IPS-18c (cell line): Measurements from ENCODE around the gene DYNC1I1.

Source experiments
- H3K4me3 ChIP-seq: 2 replicates; pipeline ENCODE4 v1.7.0; 2013; ENCODE audit warnings: low read depth, mild to moderate bottlenecking, low read length, moderate library complexity; ENCODE audit not compliant: insufficient read depth
- H3K9me3 ChIP-seq: one replicate; pipeline ENCODE4 v1.6.1; 2013; ENCODE audit warnings: mild to moderate bottlenecking, low read length, moderate library complexity; ENCODE audit not compliant: control insufficient read depth, insufficient read depth

Gene DYNC1I1

GRCh38 chr7:95772298-95772770, at the start of gene DYNC1I1:
Gene DYNC1I1 (plus strand): TSS chr7:95772554. CDS start chr7:95804730, 32,176 bp downstream.
- Histone ChIP-seq H3K9me3 (no peaks in the 10 kb centered on the region), H3K4me3 (peak within 1 kb of the TSS; percentile 76)

DNA sequence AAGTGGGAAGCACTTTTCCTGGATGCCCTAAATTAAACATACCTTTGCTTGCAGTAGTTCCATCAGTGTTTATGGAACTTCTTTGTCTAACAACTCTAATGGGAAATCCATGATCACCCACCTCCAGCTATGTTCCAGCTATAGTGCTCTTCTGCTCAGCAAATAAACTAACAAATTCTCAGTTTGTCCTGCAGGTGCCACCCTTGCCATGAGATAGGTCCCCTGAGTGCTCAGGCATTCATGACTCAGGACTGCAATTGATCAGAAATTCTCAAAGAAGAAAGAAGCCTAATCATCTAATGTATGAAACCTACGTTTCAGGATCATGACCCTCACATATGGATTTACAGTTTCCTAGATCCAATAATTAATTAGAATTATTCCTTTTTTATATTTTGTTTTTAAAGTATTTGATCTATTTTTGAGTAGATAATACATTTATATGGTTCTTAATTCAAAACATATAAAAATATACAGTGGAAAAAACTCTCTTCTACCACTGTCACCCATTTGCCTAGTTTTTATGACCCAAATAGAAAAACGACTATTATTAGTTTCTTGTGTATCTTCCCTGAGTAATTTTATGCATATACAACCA, 48.7 kb upstream of the DYNC1I1 start:
- H3K4me3 ChIP-seq = no peak overlapping the region

DNA sequence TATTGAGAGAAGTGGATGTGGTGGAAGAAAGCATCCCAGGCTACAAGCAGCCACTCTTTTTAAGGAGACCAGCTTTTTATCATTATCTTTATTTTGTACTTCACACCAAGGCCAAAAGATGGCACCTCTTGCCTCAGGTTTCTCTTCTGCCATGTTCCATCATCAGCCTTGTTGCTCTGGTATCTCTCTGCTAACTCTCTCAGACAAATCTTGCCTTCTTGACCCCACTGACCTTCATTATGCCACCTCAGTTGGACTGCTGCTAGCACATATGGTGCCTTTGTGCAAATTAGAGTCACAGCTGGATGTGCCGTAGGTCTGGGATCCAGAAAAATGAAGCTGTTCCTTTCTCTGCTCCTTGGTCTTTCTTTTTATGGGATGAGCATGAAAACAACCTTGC, 47.1 kb upstream of the DYNC1I1 start:
- no peaks in the 10 kb centered on the region for H3K9me3 ChIP-seq
- H3K4me3 ChIP-seq = no peak overlapping the region

More for the DNA sequence above, 48.7 kb upstream of the DYNC1I1 start:
- no peaks in the 10 kb centered on the region for H3K9me3 ChIP-seq

GRCh38 chr7:95730493-95731280, 41.7 kb upstream of the DYNC1I1 start:
- H3K4me3 ChIP-seq = no peak overlapping the region

GRCh38 chr7:95736635-95737034, 35.7 kb upstream of the DYNC1I1 start:
- H3K4me3 ChIP-seq = no peak overlapping the region
- no peaks in the 10 kb centered on the region for H3K9me3 ChIP-seq

More at GRCh38 chr7:95730493-95731280, 41.7 kb upstream of the DYNC1I1 start:
- no peaks in the 10 kb centered on the region for H3K9me3 ChIP-seq

DNA sequence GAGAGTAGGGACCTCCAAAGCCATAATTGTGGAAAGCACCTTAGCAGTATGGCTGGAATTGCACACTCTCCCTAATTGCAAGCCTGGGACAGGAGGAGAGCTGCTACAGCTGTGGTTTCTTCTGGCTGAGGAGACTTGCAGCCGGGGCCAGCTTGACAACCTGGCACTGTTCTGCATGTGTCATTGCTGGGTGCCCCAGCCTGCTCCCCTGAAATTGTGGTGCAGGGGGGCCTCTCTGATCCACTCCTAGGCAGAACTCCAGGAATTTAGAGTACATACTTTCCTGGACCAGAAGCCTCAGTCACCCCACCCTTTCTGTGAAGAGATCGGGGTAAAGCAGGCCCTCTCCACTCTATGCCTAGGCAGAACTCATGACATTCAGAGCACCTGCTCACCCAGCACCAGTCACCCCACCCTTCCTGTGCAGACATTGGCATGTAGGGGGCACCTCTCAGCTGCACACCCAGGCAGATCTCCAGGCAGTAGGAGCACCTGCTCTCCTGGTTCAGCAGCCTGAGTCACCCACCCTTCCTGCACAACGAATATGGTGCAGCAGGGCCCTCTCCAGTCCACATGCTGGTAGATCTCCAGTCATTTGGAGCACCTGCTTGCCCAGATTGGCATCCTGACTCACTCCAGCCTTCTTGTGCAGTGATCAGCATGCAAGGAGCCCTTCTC, 34.4 kb upstream of the DYNC1I1 start:
- H3K9me3 ChIP-seq = no peaks in the 10 kb centered on the region

DNA sequence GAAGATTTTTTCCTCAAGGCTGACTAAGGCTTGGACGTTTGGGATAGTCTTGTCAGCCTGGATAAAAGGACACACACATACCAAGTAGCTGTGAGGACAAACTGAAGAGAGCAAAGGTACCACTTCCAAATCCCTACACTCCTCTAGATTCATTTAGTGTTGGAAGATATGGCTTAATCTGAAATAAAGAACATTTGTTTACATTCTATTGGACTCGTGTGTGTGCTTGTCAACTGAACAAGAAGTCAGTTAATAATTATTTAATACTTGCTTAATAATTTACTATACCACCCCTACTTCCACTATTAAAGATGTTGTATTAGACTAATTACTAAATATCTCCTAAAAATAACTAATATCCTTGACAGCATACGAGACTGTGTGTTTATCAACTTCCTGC, 23.3 kb upstream of the DYNC1I1 start:
- no peaks in the 10 kb centered on the region for H3K9me3 ChIP-seq
- H3K4me3 ChIP-seq = no peak overlapping the region

More for the DNA sequence above, 34.4 kb upstream of the DYNC1I1 start:
- H3K4me3 ChIP-seq = no peak overlapping the region

GRCh38 chr7:95749515-95749914, 22.8 kb upstream of the DYNC1I1 start:
- H3K4me3 ChIP-seq = no peak overlapping the region
- no peaks in the 10 kb centered on the region for H3K9me3 ChIP-seq

- no peak overlapping the region for H3K4me3 ChIP-seq
- H3K9me3 ChIP-seq = no peaks in the 10 kb centered on the region
Measured at GRCh38 chr7:95753440-95753839, 18.9 kb upstream of the DYNC1I1 start.

DNA sequence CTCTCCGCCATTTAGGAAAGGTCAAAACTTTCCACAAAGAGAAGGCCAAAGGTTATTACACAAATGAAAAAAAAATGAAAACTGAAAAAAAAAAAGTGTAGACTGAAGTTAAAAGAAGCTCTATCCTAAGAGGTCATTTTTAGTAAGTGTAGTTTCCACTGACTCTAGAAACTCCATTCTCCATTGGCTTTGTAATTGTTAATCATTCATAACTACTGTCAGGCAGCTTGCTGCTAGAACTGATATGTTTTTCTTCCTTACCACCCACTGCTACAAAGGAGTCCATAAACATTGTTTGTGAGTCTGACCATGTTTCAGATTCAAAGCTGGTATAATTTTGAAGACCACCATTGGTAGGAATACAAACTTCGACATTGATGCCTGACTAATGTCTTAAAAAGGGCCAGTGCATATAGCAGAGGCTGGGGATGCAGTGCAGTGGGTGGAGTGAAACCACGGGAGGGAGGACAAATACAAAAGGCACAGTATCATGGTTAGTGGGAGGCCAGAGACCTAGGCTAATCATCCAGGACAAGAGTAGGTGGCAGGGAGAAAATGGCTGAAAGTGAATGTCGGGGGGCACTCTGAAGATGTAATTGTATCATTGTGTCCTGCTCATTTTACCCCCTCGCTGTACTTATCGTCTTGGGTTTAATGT, 16.9 kb upstream of the DYNC1I1 start:
- H3K9me3 ChIP-seq = no peaks in the 10 kb centered on the region
- no peak overlapping the region for H3K4me3 ChIP-seq

GRCh38 chr7:95758187-95758586, 14.2 kb upstream of the DYNC1I1 start:
- no peaks in the 10 kb centered on the region for H3K9me3 ChIP-seq
- no peak overlapping the region for H3K4me3 ChIP-seq

DNA sequence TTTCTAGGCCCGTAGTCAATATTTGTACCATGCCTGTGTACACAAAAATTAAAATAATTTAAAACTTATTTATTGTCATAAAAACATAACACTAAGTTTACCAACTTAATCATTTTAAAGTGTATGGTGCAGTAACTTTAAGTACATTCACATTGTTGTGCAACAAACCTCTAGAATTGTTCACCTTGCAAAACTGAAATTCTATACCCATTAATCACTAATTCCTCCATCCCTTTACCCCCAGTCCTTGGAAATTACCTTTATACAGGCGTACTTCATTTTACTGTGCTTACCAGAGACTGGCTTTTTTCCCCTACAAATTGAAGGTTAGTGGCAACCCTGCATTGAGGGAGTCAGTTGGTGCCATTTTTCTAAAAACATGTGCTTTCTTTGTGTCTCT, 6.3 kb upstream of the DYNC1I1 start:
- H3K4me3 ChIP-seq = no peak overlapping the region
- no peaks in the 10 kb centered on the region for H3K9me3 ChIP-seq

DNA sequence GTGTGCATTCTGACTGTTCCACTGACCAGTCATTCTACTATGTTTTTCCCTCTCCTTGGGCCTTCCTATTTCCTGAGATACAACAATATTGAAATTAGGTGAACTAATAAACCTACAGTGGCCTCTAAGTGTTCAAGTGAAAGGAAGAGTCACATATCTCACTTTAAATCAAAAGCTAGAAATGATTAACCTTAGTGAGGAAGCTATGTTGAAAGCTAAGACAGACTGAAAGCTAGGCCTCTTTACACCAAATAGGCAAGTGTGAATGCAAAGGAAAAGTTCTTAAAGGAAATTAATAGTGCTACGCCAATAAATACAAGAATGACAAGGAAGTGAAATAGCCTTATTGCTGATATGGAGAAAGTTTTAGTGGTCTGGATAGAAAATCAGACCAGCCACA, 5.7 kb upstream of the DYNC1I1 start:
- Histone ChIP-seq H3K4me3 (no peak overlapping the region), H3K9me3 (no peaks in the 10 kb centered on the region)

- H3K4me3 ChIP-seq = peak overlapping the region; percentile 76
- no peaks in the 10 kb centered on the region for H3K9me3 ChIP-seq
Measured at GRCh38 chr7:95772771-95773581, 622 bp downstream of the DYNC1I1 start.

GRCh38 chr7:95776561-95777185, 4.3 kb downstream of the DYNC1I1 start:
- Histone ChIP-seq H3K9me3 (no peaks in the 10 kb centered on the region), H3K4me3 (no peak overlapping the region)

DNA sequence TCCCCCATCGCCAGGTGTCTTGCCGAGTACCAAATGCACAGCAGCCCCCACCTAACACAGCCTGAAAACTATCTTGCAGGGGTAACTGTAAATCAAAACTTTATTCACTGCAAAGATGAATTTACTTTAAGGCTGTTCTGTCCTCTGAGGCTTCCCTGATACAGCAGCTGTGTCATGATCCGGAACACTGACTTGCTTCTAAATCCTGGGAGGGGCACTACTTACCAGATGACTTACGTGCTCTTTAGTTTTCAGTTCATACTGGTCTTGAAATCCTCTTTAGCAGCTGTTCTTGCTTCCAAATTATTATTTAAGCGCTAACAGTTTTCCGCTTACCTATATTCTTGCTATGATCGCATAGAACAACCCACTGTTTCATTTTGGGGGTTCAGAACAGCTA, 4.9 kb downstream of the DYNC1I1 start:
- Histone ChIP-seq H3K4me3 (no peak overlapping the region), H3K9me3 (no peaks in the 10 kb centered on the region)
